A549 (cell line): Measurements from ENCODE around the gene EML4.

Experiments
- CTCF ChIP-seq: fragments of >200 bp; sonication (Bioruptor Twin); formaldehyde crosslinking; IDR thresholded peaks from 3 replicates; pipeline ENCODE4 v1.5.1; 2016
- EP300 ChIP-seq, 2 experiments: fragments of >200 bp; sonication (Bioruptor Twin); formaldehyde crosslinking; IDR thresholded peaks; 2 replicates in 1 of 2; 3 replicates in 1 of 2; pipeline ENCODE4 v1.6.1; 2016 to 2017
- ESRRA ChIP-seq: fragments of 150-350 bp; IDR thresholded peaks from 2 replicates; pipeline ENCODE4 v1.6.1; 2014; ENCODE audit warnings: mild to moderate bottlenecking, low read length, borderline replicate concordance
- HOXB13 ChIP-seq: fragments of 250-450 bp; sonication (Bioruptor Pico); IDR thresholded peaks from 2 replicates; pipeline ENCODE4 v1.5.0; 2020; ENCODE audit warnings: low read depth, mild to moderate bottlenecking, moderate library complexity
- HOXB5 ChIP-seq: fragments of 250-450 bp; sonication (Bioruptor Pico); IDR thresholded peaks from 2 replicates; pipeline ENCODE4 v1.5.0; 2020; ENCODE audit warnings: mild to moderate bottlenecking, moderate library complexity
- JUN ChIP-seq, 2 experiments: fragments of >200 bp; sonication (Bioruptor Twin); formaldehyde crosslinking; IDR thresholded peaks; 2 replicates in 1 of 2; 3 replicates in 1 of 2; pipeline ENCODE4 v1.6.1; 2016 to 2017
- MAX ChIP-seq: IDR thresholded peaks from 2 replicates; pipeline ENCODE4 v1.6.1; 2012
- MYC ChIP-seq: IDR thresholded peaks from 2 replicates; pipeline ENCODE4 v1.6.1; 2012; ENCODE audit warnings: mild to moderate bottlenecking, inconsistent platforms, low read length, improper control_type of control experiment, borderline replicate concordance
- NFE2L2 ChIP-seq: fragments of 150-350 bp; conservative IDR thresholded peaks from 2 replicates; pipeline ENCODE4 v1.6.1; 2014; ENCODE audit warnings: low read length
- POLR2A ChIP-seq: IDR thresholded peaks from 2 replicates; pipeline ENCODE4 v1.6.1; 2012; ENCODE audit warnings: mild to moderate bottlenecking, low read length
- POLR2AphosphoS2 ChIP-seq: conservative IDR thresholded peaks from 2 replicates; pipeline ENCODE4 v1.6.1; 2012; ENCODE audit warnings: low read length, improper control_type of control experiment, inconsistent platforms
- RAD21 ChIP-seq, 2 experiments: fragments of >200 bp in 1 of 2; sonication (Bioruptor Twin) in 1 of 2; formaldehyde crosslinking in 1 of 2; IDR thresholded peaks in 1 of 2; conservative IDR thresholded peaks in 1 of 2; 2 replicates in 1 of 2; 3 replicates in 1 of 2; pipeline ENCODE4 v1.6.1; 2012 to 2018; ENCODE audit warnings: inconsistent platforms in 1 of 2
- USF2 ChIP-seq: fragments of 450-650 bp; IDR thresholded peaks from 2 replicates; pipeline ENCODE4 v1.6.1; 2014; ENCODE audit warnings: antibody characterized with exemption

GRCh38 chr2:42202634-42203008, 33.5 kb downstream of the EML4 start:
- TF ChIP-seq MYC (no peak), EP300 (IDR thresholded peaks at IDR 0.05) (no peak), USF2 (no peak), ESRRA (no peak), HOXB13 (no peak), POLR2A (no peak), CTCF (no peak), MAX (no peak), JUN (IDR thresholded peaks at IDR 0.05) (no peak), HOXB5 (CRISPR knock-in tag) (no peak), POLR2AphosphoS2 (no peak), RAD21 (conservative IDR thresholded peaks at IDR 0.05 in 1 of 2, IDR thresholded peaks at IDR 0.05 in 1 of 2) (no peak), NFE2L2 (no peak)
